GM12891 (cell line): ENCODE measurements around the gene SNCB.

Experiments
- POLR2A ChIP-seq: IDR thresholded peaks from 2 replicates; pipeline ENCODE4 v1.6.1; 2011; ENCODE audit warnings: low read depth, low read length, control low read depth
- POLR2AphosphoS5 ChIP-seq: IDR thresholded peaks from 2 replicates; pipeline ENCODE4 v1.6.1; 2011; ENCODE audit warnings: low read depth, low read length, control low read depth
- TAF1 ChIP-seq: IDR thresholded peaks from 2 replicates; pipeline ENCODE4 v1.6.1; 2011; ENCODE audit warnings: low read depth, low read length, control low read depth

- TF ChIP-seq POLR2A: no peak
- TF ChIP-seq POLR2AphosphoS5: no peak
- TF ChIP-seq TAF1: no peak
Observed at GRCh38 chr5:176636426-176636825, 6.1 kb upstream of the SNCB start.
